Measurements from ENCODE around the gene SMARCB1.

DNA sequence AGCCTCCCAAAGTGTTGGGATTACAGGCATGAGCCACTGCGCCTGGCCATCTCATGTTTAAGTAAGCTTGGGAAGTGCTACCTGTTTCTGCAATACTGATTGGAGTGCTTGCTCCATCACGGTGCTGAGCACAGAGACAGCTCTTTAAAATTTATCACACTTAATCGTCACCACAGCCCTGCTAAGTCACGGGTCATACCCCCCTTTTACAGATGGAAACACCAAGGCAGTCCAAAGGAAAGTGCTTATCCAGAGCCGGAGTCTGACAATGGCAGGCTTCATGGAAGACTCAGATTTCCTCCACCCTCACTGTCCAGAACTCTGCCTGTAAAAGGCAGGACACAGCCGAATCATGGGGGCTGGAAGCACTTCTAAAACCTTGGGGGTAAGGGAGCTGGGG lies 26.7 kb upstream of the SMARCB1 start:
- TF ChIP-seq CREB1 (CRISPR knock-in tag; IDR thresholded peaks at IDR 0.05; ENCODE audit: low read depth) = no peak
- TF ChIP-seq CTCF (conservative IDR thresholded peaks at IDR 0.05; ENCODE audit: low read depth in 2 of 2) = no peak
- no peak for TF ChIP-seq EZH2 (IDR thresholded peaks at IDR 0.05; ENCODE audit: low read depth, unreplicated experiment)
- TF ChIP-seq POLR2AphosphoS5 (IDR thresholded peaks at IDR 0.05; ENCODE audit: low read depth) = no peak
- TF ChIP-seq REST (IDR thresholded peaks at IDR 0.05; ENCODE audit: unreplicated experiment) = no peak

Measured in GM23338 (cell line).